Measurements from ENCODE around the gene MCTP2.

Gene MCTP2

GRCh38 chr15:94352636-94353487, 121.5 kb downstream of the MCTP2 start:
- DNase-seq (ENCODE audit: low read depth in 3 of 3), result no peak

DNA sequence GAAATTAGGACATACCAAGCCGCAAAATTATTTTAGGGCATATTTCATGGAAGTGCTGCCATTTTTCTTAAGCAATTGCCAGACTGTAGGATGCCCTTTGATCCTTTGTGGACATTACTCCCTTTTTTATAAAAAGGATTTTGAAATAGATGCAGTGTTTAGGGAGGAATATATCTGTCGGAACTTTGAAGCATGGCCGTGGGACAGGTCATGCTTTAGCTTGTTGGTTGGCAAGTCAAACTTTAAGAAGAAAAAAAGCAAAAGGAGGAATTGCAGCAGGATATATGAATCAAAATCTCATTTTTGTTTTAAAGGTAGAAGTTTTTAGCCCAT, 122.1 kb downstream of the MCTP2 start:
- no peak for DNase-seq (ENCODE audit: low read depth in 3 of 3)

DNA sequence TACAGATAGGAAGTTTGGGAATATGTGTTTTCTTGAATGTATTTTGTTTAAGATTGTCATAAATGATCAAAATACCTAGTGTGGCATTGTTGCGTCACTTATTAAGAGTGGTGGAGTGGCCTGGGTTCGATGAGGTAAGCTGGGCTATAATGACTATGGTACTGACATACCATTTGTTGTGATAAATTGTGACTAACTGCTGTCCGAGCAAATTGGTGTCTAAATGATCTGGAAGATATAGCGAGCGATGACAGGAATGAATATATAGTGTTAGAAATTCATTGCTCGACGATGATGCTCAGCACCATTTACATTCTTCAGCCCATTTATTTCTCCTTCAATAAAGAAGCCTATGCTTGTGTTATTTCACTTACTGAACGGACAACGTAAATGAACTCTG, 123.3 kb downstream of the MCTP2 start:
- no peak for DNase-seq (ENCODE audit: low read depth in 3 of 3)

DNA sequence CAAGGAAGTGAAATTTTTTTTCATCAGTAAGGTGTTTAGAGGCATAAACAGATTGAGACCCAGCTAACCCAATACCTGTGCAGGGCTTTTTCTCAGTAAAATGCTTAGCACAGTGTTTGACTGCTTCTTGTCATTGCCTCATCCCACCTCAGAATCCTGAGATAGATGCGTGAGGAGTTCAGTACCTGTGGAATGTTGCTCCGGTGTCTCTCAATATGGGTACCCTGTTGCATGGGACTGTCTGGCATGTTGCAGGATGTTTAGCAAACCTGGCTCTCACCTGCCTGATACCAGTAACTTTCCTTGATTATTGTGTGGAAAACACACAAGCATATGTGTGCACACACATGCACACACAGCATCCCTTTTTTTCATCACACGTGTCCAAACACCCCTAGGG, 128.4 kb downstream of the MCTP2 start:
- no peak for DNase-seq (ENCODE audit: low read depth in 3 of 3)

DNA sequence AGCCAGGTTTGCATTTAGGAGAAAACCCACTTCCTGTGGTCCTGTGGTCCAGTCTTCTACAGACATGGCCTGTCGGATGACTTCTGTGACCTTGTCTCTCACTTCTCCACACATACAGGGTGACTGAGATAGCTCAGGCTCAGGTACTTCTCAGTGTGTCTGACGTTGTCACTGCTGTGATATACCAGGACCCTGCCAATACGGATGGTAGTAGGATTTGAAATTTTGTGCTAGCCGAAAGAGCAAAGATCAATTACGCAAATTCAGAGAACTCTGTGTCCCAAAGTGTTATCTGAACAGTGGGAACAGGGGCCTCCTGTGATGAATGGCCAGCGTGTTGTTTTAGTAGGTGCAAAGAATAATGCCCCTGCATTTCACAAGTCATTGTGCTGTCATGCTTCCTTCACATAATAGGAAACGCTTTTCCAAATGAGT, 128.9 kb downstream of the MCTP2 start:
- DNase-seq (ENCODE audit: low read depth in 3 of 3), result no peak

- DNase-seq (ENCODE audit: low read depth in 3 of 3), result no peak
These were observed 131.2 kb downstream of the MCTP2 start for GRCh38 chr15:94362385-94363092.

- no peak for DNase-seq (ENCODE audit: low read depth in 3 of 3)
These were observed 132.0 kb downstream of the MCTP2 start for GRCh38 chr15:94363382-94363781.

- DNase-seq (ENCODE audit: low read depth in 3 of 3), result no peak
These were observed 135.4 kb downstream of the MCTP2 start for GRCh38 chr15:94366781-94367180.

DNA sequence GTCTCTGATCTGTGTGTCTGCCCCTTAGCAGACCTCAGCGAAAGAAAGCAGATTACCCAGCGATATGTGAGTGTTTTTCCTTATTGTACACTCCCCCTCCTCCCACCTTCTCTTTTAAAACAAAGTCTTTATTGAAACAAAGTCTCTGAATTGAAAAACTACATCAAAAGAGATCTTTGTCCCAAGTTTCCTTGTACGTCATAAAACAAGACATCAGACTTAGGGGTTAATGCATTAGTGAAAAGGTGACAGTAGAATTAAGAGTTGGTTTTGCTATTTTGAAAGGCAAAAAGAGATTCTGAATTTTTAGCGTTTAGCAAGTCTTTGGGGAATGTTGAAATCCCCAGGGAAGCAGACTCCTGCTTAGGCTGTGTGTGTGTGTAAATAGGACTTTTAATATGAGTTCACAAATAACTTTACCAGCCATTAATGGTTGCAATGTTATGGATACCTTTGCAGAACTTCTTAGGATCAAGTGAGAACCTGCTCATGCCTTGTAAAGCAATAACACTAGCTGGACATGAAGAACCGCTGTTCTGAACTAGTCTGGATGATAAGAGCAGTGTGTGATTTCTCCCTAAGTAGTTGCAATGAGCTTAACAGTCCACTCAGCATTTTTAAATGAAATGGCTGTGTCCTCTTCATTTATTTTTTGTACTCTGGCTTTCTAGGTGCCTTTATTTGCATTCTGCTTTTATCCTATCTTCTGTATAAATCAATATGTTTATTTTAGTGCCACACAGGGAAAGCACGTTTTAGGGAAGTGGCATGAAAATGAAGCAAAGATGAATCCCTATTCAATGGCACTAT, 136.6 kb downstream of the MCTP2 start:
- DNase-seq (ENCODE audit: low read depth in 3 of 3), result no peak

- no peak for DNase-seq (ENCODE audit: low read depth in 3 of 3)
These were observed 139.0 kb downstream of the MCTP2 start for GRCh38 chr15:94370206-94370935.

DNA sequence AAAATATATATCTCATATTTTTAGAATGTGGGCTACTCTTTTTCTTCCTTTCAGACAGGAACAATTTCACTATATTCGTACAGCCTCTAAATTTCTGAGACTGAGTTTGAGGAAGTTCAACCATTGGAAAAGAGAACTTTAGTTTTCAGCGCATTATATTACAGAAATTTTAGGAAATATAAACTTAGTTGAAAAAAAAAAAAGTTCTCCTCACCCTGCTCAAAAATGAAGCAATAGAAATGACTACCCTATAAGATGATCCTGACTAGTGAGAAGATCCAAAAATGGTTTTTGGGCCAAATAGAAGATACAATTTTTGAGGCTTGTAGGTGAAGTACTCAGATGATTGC, 139.6 kb downstream of the MCTP2 start:
- DNase-seq (ENCODE audit: low read depth in 3 of 3), result no peak

DNA sequence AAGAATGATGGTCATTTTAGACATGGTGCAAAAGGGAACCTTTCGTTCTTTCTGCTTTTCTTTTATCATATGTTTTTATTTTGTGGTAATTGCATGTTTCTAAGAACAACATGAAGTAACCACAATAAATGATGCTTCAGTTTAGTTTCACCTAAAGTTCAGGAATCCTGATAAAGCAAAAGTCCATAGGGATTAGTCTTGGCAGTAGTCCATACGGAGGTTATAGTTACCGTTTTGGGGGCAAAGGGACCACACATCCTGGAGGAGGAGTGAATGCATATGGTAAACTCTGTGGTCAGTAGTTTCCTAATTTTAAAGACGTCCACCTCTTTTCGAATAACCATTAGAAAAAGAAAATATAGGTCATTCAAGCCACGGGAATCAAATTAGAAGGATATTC, 141.5 kb downstream of the MCTP2 start:
- no peak for DNase-seq (ENCODE audit: low read depth in 3 of 3)

DNA sequence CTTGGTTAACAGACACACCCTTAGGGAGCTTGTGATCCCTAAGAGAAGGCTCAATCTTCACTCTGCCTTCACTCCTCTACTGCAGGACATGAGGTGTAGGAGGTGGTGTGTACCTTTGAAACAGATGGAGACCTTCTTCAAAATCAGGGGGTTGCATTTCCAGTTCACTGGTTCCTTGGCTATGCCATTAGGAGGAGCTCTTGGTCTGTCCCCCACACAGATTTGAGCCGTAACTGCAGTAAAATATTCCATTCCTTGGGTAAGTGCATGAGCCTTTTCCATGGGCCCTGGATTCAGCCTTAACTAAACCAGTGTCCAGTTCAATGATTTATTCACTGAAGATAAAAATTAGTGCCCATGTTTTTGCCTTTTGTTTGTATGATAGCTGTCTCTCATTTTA, 144.6 kb downstream of the MCTP2 start:
- DNase-seq (ENCODE audit: low read depth in 3 of 3), result no peak

- no peak for DNase-seq (ENCODE audit: low read depth in 3 of 3)
These were observed 148.6 kb downstream of the MCTP2 start for GRCh38 chr15:94379986-94380385.

DNA sequence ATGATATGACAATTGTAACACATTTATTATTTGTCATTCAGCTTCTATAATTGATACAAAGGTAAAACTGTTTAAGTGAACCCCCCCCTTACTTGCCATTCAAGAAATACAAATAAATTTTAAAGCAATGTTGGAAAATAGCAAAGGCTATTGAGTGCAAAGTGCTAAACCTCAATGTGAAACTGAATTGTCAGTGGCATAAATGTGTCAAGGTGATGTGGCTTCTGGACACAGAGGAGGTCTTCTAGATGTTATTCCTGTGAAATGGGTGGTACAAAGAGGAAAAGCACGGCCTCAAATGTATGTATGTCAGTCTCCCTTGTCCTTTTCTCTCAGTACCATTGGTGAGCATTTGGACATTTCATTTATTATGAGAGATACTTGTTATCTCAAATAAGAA, 149.4 kb downstream of the MCTP2 start:
- DNase-seq (ENCODE audit: low read depth in 3 of 3), result no peak

DNA sequence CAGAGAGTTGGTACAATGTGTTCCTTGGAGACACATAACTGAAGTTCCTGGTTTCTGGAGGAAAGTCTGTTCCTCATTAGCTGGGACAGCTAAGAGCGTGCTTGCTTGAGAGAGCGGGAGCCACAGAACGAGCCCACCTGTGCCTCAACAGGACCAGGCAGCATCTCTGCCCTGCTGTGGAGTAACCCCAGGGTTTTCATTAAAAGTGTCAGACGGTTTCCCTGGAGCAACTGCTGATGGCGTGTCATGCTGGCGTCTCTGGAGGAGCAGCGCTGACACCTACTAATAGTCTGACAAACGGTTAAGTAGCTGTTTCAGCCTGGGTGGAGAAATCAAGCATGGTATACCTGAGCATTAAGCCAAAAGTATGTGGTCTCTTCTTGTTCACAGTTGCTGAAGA, 150.0 kb downstream of the MCTP2 start:
- DNase-seq (ENCODE audit: low read depth in 3 of 3), result no peak

- no peak for DNase-seq (ENCODE audit: low read depth in 3 of 3)
These were observed 151.7 kb downstream of the MCTP2 start for GRCh38 chr15:94383041-94383440.

DNA sequence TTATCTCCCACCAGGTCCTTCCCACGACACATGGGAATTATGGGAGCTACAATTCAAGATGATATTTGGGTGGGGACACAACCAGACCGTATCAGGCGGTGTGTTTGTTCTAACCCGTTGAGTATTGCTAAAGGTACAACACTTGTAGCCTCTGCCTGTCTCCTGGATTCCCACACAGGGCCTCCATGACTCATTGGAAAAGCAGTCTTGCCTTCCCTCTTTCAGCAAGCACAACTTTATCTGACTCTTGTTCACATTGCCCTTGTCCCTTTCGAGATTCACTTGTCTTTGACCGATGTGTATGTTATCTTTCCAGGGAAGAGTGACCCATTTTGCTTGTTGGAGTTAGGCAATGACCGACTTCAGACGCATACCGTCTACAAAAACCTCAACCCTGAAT, 152.3 kb downstream of the MCTP2 start:
- no peak for DNase-seq (ENCODE audit: low read depth in 3 of 3)

DNA sequence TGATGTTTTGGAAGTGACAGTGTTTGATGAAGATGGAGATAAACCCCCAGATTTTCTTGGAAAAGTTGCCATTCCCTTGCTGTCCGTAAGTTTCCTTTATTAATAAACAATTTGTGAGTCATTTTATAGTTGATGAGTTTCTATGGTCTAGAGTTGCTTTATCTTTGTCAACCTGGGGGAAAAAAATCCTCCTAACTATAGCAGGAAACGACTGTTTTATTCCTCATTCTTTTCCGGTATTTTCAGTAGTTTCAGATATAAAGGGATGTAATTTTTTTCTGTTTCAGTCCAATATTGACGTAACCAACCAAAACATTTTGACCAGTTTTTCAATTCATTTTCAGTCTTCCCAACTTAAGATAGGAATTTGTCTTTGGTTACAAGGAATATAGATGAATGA, 154.1 kb downstream of the MCTP2 start:
- no peak for DNase-seq (ENCODE audit: low read depth in 3 of 3)

GRCh38 chr15:94386351-94386750, 155.0 kb downstream of the MCTP2 start:
- DNase-seq (ENCODE audit: low read depth in 3 of 3), result no peak

DNA sequence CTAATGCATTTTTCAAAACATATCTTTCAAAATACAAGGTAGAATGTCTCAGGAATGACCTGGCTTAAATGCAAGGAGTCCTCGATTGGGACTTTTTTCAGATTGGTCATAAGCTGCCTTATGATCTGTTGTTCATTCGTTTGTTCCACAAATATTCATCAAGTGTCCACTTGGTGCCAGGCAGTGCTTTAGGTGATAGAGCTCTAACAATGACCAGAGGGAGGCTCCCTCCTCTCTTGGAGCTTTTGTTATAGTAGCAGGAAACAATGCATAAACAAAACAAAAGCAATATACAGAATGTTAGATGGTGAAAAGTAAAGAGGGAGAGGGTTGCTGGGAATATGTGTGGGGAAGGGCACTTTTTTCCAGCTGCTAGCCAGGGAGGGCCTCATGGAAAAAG, 156.1 kb downstream of the MCTP2 start:
- DNase-seq (ENCODE audit: low read depth in 3 of 3), result no peak

DNA sequence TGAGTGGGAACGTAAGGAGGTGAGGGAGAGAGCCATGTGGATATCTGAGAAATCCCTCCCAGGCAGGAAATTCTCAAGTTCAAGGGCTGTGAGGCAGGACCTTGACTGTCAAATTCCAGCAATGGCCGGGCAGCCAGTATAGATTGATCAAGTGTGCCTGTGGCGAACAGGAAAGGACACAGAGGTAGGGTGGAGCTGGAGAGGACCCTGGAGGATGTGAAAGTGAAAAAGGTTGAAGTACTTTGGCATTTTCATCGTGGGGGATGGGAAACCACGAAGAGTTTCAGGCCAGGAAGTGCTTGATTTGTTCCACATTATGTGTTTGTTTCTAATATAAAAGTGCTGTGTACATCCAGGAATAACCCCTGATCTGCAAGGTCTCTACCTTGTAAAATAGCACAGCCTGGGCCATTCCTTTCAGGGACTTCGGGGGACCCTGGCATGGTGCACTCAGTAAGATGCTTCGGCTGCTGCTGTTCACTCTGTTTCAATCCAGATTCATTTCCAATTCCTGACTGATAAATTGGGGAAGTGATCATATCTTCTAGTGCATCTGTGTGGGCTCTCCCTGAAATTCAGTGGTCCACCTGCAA, 156.6 kb downstream of the MCTP2 start:
- no peak for DNase-seq (ENCODE audit: low read depth in 3 of 3)

Measured in stimulated activated CD4-positive, alpha-beta T cell treated with anti-CD3 and anti-CD28 coated beads, TNF-alpha, amount 100 ng/mL, for 48 hours (primary cell).